Measurements from ENCODE around the gene PPP4C. TPM values are rescaled to one million over a fixed set of nuclear protein-coding genes. Genes with fewer than 3 reads are reported as not detected.

Gene PPP4C
- 194 and 200 TPM in 2 replicates for total RNA-seq

DNA sequence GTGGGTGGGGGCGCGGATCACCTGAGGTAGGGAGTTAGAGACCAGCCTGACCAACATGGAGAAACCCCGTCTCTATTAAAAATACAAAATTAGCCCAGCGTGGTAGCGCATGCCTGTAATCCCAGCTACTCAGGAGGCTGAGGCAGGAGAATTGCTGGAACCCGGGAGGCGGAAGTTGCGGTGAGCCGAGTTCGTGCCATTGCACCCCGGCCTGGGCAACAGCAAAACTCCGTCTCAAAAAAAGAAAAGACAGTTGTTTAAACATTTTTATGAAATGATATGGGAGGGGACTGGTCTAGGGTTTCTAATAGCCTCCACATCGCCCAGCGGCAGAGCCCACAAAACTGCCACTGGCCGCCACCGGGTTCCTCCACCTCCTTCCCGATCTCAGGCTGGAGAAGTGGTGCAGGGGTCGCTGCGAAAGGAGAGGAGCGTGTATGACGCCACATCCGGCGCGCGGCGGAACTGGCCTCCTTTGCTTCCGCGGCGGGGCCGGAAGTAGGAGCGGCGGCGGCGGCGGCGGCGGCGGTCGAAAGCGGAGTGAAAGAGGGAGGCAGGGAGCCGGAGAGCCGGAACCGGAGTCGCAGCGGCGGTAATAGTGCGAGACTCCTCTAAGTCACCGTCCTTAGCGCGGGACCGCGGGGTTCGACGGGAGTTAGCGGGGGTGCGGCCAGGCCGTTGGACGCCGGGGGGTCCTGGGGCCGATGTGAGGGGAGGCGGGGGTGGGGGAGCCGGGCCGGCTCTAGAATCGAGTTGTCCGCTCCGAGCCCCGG is at the start of gene PPP4C:
Gene PPP4C, plus strand, starts transcription at position 492 of the 773 bp plus-strand sequence. CDS start 384 bp downstream, outside the sequence.

DNA sequence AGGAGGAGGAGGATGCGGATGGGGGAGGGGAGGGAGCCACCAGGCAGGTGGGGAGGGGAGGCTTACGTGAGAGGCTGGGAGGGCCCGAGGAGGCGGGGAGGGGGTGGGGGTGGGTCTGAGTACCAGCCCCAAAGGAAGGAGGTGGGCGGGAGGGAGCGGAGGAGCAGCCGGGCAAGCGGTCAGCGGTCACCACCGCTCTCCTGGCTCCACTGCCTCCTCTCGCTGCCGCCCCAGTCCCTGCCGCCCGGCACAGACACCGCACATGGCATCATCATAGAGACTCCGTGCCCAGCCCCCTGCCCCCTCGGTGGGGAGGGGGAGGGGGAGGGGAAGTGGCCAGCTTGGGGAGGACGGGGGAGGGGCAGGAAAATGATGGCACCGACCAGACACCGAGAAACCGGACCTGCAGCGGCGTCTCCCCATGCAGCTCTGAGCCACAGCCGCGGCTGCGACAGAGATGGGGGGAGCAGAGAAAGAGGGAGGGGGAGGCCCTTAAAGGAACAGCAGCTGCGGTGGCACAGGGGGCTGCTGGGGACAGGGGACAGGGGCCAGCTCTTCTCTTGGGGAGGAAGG is 44.9 kb upstream of the PPP4C start, which contains the start of gene TLCD3B:
Gene TLCD3B, minus strand, starts transcription at position 431 of the 573 bp plus-strand sequence. CDS start 744 bp downstream, outside the sequence.

DNA sequence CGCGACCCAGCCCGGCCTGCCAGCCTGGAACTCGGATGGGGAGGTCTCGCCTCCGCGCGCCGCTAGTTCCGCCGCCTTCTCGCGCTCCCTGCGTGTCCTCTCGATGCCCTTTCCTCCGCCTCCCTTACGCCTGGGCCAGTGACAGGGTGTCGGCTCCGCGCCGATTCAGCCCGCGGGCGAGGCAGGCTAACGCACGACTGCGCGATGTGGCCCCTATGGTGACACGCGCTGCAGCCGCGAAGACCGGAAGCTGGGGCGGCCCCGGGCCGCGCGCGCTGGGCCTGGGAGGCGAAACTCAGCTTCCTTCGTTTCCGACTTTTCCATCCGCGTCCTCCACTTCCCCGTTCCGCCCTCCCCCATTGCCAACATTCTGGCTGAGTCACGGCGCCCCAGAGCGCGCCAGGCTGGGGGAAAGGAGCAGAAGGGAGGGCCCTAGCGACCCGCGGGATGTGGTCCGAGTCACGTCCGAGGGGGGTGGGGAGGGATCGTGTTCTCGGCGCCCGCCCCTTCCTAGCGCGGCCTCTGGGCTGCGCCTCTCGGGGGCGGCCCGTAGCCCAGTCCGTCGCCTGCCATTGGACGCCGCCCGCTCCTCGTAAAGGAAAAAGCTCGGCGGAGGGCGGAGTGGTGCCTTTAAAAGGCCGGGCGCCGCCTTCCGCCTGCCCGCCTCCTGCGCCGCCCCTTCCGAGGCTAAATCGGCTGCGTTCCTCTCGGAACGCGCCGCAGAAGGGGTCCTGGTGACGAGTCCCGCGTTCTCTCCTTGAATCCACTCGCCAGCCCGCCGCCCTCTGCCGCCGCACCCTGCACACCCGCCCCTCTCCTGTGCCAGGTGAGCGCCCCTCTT is 10.5 kb upstream of the PPP4C start, which contains the start of gene ALDOA:
Gene ALDOA, plus strand, starts transcription at position 659 of the 841 bp plus-strand sequence. CDS start 1,138 bp downstream, outside the sequence.

DNA sequence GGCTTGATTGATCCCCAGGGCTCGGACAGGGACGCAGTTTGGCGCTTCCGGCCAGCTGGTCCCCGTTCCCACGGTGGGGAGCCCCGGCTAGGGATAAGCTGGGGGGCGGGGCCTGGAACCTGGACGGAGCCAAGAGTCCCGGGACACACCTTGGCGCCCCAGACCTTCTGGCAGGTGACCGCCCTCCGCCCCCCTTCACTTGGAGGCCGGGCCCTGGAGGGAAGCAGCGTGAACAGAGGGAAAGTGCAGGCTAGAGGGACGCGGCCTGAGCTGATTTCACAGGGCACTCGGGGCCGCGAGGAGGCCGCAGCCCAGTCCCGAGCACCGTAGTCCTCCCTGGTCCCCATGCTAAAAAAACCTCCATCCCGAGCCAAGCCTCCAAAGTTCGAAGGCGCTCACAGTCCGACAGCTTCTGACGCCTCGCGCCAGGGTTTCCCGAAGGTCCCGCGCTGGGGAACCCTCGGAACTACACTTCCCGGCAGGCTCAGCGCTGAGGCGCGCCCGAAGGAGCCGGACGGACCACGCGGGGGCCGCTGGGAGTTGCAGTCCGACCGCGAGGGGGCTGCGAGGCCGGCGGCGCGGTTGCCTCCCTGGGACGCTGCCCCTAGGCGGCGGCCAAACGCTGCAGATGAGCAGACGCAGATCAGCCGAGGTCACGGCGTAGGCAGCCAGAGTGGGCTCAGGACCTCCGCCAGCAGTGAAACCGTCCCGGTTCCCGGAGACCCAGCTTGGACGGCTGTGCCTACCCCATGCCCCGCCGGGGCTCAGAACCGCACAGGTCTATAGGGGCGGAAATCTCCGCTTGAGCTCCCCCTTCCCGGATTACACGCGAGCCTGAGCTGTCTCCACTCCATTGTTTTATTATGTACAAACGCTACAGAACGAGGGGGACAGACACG is 15.9 kb downstream of the PPP4C start, which contains the start of gene TBX6:
Gene TBX6, minus strand, starts transcription at position 451 of the 899 bp plus-strand sequence. CDS start 731 bp downstream, outside the sequence.

DNA sequence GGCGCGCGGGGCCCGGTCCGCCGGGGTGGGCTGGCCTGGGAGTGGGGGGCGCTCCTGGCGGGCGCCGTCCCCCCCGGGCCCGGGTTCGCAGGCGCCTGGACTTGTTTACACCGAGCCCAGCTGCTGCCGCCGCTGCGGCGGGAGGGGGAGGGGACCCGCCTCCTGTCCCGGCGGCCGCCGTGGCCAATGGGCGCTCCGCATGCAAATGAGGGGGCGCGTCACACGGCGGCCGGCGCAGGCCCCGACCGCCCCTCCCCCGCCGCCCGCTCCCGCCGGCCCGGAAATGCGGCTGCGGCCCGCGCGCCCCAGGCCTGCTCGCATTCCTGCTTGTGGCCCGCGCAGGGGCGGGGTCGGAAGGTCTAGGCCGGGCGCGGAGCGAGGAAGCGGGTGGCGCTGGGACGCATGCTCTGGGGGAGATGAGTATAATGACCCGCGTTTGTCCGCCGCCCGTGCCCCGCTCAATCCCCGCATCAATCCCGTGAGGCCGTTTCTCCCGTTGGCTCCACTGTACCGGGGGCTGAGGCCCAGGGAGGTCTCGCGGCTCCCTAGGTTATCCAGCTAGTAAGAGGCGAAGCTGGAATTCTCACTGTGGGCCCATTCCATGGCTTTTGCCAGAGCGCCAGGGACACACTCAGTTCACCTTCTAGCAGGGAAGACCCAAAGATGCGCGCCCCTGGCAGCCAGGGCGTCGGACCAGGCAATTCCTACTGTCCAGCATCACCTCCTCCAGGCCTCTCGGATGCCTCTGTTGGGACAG is 20.5 kb downstream of the PPP4C start, which contains the start of gene YPEL3:
Gene YPEL3, minus strand, starts transcription at position 109 of the 757 bp plus-strand sequence. CDS start 731 bp downstream, outside the sequence.

DNA sequence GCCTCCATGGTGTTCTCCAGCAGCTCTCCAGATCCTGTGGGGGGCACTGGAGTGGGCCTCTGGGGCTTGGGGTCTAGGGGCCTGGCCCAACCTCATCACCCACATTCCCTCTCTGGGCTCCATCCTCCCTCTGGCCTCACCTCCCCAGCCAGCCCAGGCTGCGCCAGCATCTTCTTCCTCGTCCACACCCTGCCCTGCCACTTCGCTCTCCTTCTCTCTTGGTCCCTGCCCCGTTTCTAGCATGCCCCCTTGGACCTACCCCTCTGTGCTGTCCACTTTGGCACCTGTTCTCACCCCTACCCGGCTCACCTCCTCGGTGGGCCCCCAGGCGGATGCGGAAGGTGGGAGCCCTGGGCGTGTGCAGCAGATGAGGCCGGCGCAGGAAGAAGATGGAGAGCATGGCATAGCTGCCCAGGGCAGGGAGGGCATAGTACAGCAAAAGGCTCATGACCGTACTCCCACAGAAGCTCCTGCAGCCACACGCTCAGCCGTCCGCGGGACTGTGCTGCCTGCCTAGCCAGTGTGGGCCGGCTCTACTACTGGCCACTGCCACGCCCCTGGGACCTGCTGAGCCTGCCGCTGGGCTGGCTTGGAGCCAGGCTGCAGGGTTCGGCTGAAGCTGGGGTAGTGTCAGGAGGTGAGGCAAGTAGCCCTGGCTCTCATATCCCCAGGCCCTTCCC is 37.4 kb downstream of the PPP4C start, which contains the start of gene GDPD3:
Gene GDPD3, minus strand, starts transcription at position 507 of the 680 bp plus-strand sequence. Its CDS starts 59 bp downstream, at position 448.

Other genes with a start within 250 kb of the PPP4C start
- gene CDIPT, start 212.8 kb upstream of the PPP4C start, total RNA-seq: 69.5 and 81.7 TPM in 2 replicates
- 18.4 and 37.0 TPM in 2 replicates for gene SEZ6L2, start 176.4 kb upstream of the PPP4C start, total RNA-seq
- 8.0 and 12.5 TPM in 2 replicates for gene ASPHD1, start 175.5 kb upstream of the PPP4C start, total RNA-seq
- 12.5 and 14.3 TPM in 2 replicates for gene KCTD13, start 149.8 kb upstream of the PPP4C start, total RNA-seq
- gene TMEM219, start 113.9 kb upstream of the PPP4C start, total RNA-seq: 63.9 and 76.0 TPM in 2 replicates
- gene TAOK2, start 102.1 kb upstream of the PPP4C start, total RNA-seq: 53.4 and 72.9 TPM in 2 replicates
- gene HIRIP3, start 80.4 kb upstream of the PPP4C start, total RNA-seq: 4.8 and 5.0 TPM in 2 replicates
- gene INO80E, start 79.8 kb upstream of the PPP4C start, total RNA-seq: 16.9 and 20.3 TPM in 2 replicates
- 0.42 TPM in 1 of 2 replicates, not detected in the other for gene DOC2A, start 65.0 kb upstream of the PPP4C start, total RNA-seq
- not detected in 2 replicates for gene C16orf92, start 52.8 kb upstream of the PPP4C start, total RNA-seq
- under 0.01 and 0.09 TPM in 2 replicates for gene TLCD3B, start 44.7 kb upstream of the PPP4C start, total RNA-seq
- gene ALDOA, start 10.2 kb upstream of the PPP4C start, total RNA-seq: 559 and 1,105 TPM in 2 replicates
- gene TBX6, start 15.9 kb downstream of the PPP4C start, total RNA-seq: under 0.01 TPM in 1 of 2 replicates, not detected in the other
- 5.9 and 6.6 TPM in 2 replicates for gene YPEL3, start 20.2 kb downstream of the PPP4C start, total RNA-seq
- gene GDPD3, start 37.5 kb downstream of the PPP4C start, total RNA-seq: 0.59 and 0.78 TPM in 2 replicates
- gene MAPK3, start 47.2 kb downstream of the PPP4C start, total RNA-seq: 16.9 and 18.7 TPM in 2 replicates
- gene CORO1A, start 107.6 kb downstream of the PPP4C start, total RNA-seq: 0.59 and 2.4 TPM in 2 replicates
- gene BOLA2B, start 117.7 kb downstream of the PPP4C start, total RNA-seq: 64.8 and 138 TPM in 2 replicates
- 17.3 and 25.8 TPM in 2 replicates for gene SLX1A, start 117.9 kb downstream of the PPP4C start, total RNA-seq
- gene SULT1A3, start 123.3 kb downstream of the PPP4C start, total RNA-seq: 3.1 and 3.6 TPM in 2 replicates
- gene NPIPB13, start 172.5 kb downstream of the PPP4C start, total RNA-seq: 1.4 and 1.8 TPM in 2 replicates

Data from smooth muscle cell of the umbilical artery (primary cell).